Measurements from ENCODE around the gene BLOC1S6. TPM values are rescaled to one million over a fixed set of nuclear protein-coding genes. Genes with fewer than 3 reads are reported as not detected.

The BLOC1S6 gene
- total and polyA plus RNA-seq, 12 donors = 8.6 to 33.9 (median 28.0) TPM

- H3K27me3 ChIP-seq = no peaks in the 10 kb centered on the region
- H3K4me1 ChIP-seq = peaks cover 10 to 64% (median 49%) of the 10 kb centered on the region in 9 donors
- intact Hi-C loops (cut with DNase I) = loop anchor here in 3 of 10 donors (5.0 to 10.0 kb wide), 4 partner anchors 46 to 186 kb away; partner anchors contain the start of genes SLC30A4 (in 2 of the 3) and SQOR (in 1 of the 3)
- peak overlapping the region in 9 of 10 donors; percentile 95 to 99 (median 97) for H3K27ac ChIP-seq
- 23 to 25% methylated on average over 6 of the region's 6 CpGs for WGBS, 2 donors
- no peaks in the 10 kb centered on the region for H3K9me3 ChIP-seq
- peaks cover 0 to 16% (median 0%) of the 10 kb centered on the region in 9 donors for H3K36me3 ChIP-seq
- no peak for TF ChIP-seq CTCF (IDR thresholded peaks at IDR 0.05)
- peak overlapping the region; percentile 72 to 99 (median 80) for H3K4me3 ChIP-seq
- ATAC-seq (no peak), DNase-seq (no peak)
Measured at GRCh38 chr15:45588219-45588875, 1.2 kb downstream of the BLOC1S6 start.

DNA sequence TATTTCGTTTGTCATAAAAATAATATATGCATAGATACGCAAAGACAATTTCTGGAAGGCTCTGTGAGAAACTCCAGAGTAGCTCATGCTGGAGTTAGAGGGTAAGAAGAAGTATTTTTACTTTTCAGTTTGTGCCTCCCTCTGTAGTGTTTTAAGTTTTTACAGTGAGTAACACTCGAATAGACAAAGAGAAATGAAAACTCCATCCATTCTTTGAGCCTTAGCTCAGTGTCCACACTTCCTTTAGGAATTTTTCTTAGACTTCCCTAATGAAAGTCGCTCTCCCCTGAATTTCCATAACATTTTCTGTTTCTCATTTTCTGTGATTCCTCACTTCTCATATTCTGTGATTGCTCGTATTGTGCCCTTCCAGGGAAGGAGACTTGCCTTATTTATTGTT, 2.1 kb downstream of the BLOC1S6 start:
- Histone ChIP-seq H3K4me1 (peaks cover 10 to 62% (median 49%) of the 10 kb centered on the region in 9 donors), H3K27ac (peak overlapping the region in 1 of 10 donors; percentile 99), H3K9me3 (no peaks in the 10 kb centered on the region), H3K36me3 (peaks cover 0 to 25% (median 0%) of the 10 kb centered on the region in 9 donors), H3K4me3 (peak overlapping the region in 3 of 10 donors; percentile 77 to 97 (median 81)), H3K27me3 (no peaks in the 10 kb centered on the region)
- ATAC-seq = no peak
- intact Hi-C loops (cut with DNase I) = loop anchor here in 3 of 10 donors (5.0 to 10.0 kb wide), 4 partner anchors 46 to 187 kb away; partner anchors contain the start of genes SLC30A4 (in 2 of the 3) and SQOR (in 1 of the 3)
- WGBS, 2 donors = 74 to 82% methylated on average over 5 of the region's 5 CpGs
- DNase-seq = no peak
- no peak for TF ChIP-seq CTCF (IDR thresholded peaks at IDR 0.05)

DNA sequence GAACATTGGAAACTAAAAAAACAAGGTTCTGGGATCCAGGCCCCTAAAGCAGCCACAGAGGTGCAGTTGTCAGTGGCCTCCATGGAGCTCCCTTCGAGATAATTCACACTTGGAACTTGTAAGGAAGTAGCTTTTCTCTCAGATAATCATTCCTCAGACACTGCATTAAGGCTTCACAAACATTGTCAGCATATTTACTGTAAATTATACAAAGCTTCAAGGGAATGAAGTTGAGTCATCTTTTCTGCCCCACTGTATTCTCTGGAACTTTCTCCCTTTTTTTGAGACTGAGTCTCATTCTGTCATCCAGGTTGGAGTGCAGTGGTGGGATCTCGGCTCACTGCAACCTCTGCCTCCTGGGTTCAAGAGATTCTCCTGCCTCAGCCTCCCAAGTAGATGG, 7.1 kb downstream of the BLOC1S6 start:
- WGBS, 2 donors = 89 to 96% methylated on average over 2 of the region's 2 CpGs
- H3K4me3 ChIP-seq = no peak overlapping the region
- no peaks in the 10 kb centered on the region for H3K9me3 ChIP-seq
- no peak for TF ChIP-seq CTCF (IDR thresholded peaks at IDR 0.05)
- no peak overlapping the region for H3K27ac ChIP-seq
- intact Hi-C loops (cut with DNase I) = no loop called here
- no peaks in the 10 kb centered on the region for H3K27me3 ChIP-seq
- H3K4me1 ChIP-seq = peaks cover under 1 to 31% (median 22%) of the 10 kb centered on the region in 9 donors
- DNase-seq (no peak), ATAC-seq (no peak)
- H3K36me3 ChIP-seq = peaks cover 0 to 56% (median 13%) of the 10 kb centered on the region in 9 donors

GRCh38 chr15:45594835-45595530, 7.8 kb downstream of the BLOC1S6 start:
- H3K27me3 ChIP-seq = no peaks in the 10 kb centered on the region
- WGBS, 2 donors = 94 to 95% methylated on average over 2 of the region's 2 CpGs
- DNase-seq = no peak
- peaks cover 0 to 56% (median 13%) of the 10 kb centered on the region in 9 donors for H3K36me3 ChIP-seq
- H3K4me1 ChIP-seq = peaks cover 0 to 25% (median 16%) of the 10 kb centered on the region in 9 donors
- H3K9me3 ChIP-seq = no peaks in the 10 kb centered on the region
- intact Hi-C loops (cut with DNase I) = no loop called here
- no peak overlapping the region for H3K4me3 ChIP-seq
- no peak for TF ChIP-seq CTCF (IDR thresholded peaks at IDR 0.05)
- no peak for ATAC-seq
- no peak overlapping the region for H3K27ac ChIP-seq

Measured in heart right ventricle (tissue), 16 donors.